ENCODE measurements around the gene CMTM4. TPM values are rescaled to one million over a fixed set of nuclear protein-coding genes. Genes with fewer than 3 reads are reported as not detected.
"Not testable (repeated sequence)": the region's sequence is repeated elsewhere in the genome, so short reads cannot be mapped to it uniquely, and the experiment has no call there.

Gene CMTM4
- polyA plus RNA-seq, 3 donors = 65.0 to 73.2 (median 72.8) TPM

DNA sequence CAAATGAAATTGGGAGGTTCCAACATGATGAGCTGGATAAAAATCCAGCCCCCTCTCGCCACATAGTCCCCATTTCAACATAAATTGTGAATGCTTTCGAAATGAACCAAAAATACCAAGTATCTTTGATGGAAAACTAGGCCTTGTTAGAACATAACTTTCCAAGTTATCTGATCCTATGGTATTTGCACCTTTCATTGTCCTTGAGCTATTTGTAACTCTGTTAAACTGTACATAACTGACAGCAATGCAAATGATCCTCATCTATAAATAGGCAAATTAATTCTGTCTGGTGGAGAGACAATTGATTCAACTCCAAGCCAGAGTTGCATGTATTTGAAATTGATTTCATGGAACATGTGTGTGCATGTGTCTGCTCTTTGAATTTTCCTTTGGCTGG lies 18.2 kb downstream of the CMTM4 start:
- DNase-seq = no peak

GRCh38 chr16:66677836-66678235 lies 18.7 kb downstream of the CMTM4 start:
- no peak for DNase-seq

DNA sequence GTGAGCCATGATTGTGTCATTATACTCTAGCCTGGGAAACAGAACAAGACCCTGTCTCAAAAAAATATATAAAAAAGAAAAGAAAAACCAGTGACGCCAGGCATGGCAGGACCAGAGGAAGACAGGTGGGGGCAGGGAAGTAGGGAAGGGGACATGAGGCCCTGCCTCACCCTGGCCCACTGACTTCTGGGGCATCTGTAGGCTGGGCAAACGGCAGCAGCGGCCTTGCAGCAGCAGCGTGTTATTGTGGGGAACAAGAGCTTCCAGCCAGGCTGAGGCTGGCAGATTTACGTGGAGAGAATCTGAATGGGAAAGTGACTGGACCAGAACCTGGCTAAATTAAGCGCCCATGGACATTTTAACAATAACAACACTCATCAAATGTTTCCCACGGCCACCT lies 19.4 kb downstream of the CMTM4 start:
- DNase-seq = no peak

- DNase-seq = no peak
Observed at GRCh38 chr16:66676599-66676998, 19.9 kb downstream of the CMTM4 start.

GRCh38 chr16:66673691-66674090 lies 22.9 kb downstream of the CMTM4 start:
- no peak for DNase-seq

- DNase-seq = no peak
Observed at GRCh38 chr16:66670691-66671388, 25.7 kb downstream of the CMTM4 start.

GRCh38 chr16:66668777-66669444 lies 27.6 kb downstream of the CMTM4 start:
- no peak for DNase-seq

- no peak for DNase-seq
Observed at GRCh38 chr16:66667944-66668343, 28.6 kb downstream of the CMTM4 start.

DNA sequence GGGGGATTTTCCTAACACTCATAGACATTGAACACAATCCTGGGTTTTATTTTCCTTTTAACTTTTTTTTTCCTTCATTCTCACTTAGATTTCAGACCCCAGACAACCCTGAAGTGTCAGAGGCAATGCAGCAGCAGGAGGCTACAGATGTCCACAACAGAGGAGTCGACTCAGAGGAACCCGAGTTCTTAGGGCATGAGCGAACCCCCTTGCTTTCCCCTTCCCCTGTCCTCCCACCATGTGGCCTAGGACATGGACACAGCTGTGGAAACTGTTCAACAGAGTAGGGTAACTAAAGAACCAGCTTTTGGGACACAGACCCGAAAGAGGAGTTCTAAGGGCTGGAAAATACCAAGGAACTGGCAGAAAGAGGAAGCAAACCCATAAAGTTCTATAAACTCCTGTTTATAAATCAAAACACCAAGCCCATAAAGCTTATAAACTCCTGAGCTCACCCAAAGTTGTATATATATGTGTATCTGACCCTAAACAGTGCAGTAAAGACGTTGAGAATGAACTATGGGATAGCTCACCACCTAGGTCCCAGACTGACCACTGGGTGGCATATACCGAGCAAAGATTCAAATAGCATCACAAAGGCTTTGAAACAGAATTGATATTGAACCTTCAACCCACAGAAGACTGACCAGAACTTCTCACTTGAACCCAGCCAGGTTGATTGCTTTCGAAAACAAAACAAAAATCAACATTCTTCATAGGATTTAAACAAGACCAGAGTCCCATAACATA lies 33.9 kb downstream of the CMTM4 start:
- no peak for DNase-seq

GRCh38 chr16:66661671-66662346 lies 34.7 kb downstream of the CMTM4 start:
- not testable (repeated sequence) for DNase-seq

DNA sequence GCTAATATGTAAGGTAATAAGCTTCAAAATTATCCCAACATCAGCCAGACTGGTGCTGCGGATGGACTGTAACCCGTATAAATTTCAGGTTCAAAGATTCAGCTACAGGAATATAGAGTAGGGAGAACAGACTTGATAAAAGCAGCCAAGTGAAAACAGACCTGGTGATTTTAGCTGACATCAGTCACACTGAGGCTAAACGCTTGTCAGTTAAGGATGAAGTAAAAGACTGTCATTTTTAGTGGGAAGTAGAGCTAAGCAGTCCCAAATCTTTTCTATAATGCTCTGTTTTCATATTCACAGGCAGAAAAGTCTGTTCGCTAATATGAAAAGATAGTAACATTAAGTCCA lies 35.4 kb downstream of the CMTM4 start:
- DNase-seq = no peak

GRCh38 chr16:66660422-66661209 lies 35.9 kb downstream of the CMTM4 start:
- DNase-seq = peak; percentile 81

DNA sequence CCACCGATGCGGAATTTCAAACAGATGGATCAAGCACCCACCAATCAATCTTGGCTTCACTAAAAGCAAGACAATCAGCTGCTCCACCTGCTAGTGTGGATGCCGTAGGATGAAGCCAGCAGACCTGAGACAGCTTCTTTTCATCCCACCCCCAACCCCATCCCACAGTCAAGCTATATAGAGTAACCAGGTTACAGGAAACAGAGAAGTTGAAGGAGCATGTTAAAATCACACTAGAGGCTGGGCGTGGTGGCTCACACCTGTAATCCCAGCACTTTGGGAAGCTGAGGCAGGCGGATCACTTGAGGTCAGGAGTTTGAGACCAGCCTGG lies 37.7 kb downstream of the CMTM4 start:
- DNase-seq = no peak

- DNase-seq = no peak
Observed at GRCh38 chr16:66658143-66658859, 38.2 kb downstream of the CMTM4 start.

GRCh38 chr16:66656547-66656946 lies 40.0 kb downstream of the CMTM4 start:
- no peak for DNase-seq

- no peak for DNase-seq
Observed at GRCh38 chr16:66653581-66654350, 42.8 kb downstream of the CMTM4 start.

GRCh38 chr16:66652661-66653360 lies 43.7 kb downstream of the CMTM4 start:
- no peak for DNase-seq

DNA sequence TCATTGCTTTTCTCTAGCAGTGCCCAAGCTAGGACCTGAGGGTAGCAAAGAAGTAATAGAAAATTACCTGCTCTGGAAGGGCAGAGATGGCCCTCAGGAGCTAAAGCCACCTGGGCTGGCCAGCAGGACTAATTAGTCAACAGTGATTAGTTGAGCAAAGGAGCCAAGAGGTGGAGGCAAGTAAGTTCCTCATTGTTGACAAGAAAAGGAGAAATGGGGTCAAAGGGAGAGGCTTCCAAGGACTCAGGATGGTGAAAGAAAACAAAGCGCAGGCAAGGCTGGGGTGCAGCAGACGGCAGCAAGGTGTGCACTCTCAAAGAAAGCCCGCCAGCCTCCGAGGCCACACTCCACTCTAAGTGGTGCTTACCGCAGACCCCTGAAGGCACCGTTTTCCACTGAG lies 44.6 kb downstream of the CMTM4 start:
- DNase-seq = no peak

DNA sequence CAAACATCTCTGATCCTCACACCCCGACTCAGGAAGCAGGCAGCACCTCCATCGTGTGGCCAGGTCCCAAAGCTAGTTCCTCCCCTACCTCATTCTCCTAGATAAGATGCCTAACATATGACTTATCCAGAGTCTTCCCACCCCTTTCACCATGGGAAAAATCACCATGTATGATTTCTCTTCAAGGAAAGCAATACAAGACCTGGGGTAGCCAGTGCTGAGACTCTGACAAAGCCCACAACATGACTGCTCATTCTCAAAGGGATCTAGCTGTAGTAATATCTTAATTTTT lies 45.1 kb downstream of the CMTM4 start:
- DNase-seq = no peak

All from renal pelvis (tissue), 4 donors.